ENCODE measurements around the gene ASCC3.

ASCC3 gene

DNA sequence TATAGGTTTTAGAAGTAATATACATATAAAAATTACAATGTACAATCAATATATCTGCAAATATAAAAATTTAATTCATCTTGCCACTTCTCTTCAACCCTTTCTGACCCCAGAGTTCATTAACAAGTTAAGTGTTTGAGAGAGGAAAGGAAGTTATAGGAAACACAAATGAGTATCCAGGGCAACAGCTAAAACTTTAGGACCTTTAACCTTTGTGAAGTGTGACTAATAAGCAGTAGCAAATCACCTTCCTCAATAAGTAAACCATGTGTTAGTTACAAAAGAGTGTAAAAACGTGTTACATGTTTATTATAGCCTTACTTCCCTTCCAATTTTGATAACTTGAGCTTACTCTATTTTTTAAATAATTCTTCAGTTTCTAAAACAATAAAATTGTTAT is 343.0 kb downstream of the ASCC3 start:
- no peak overlapping the region for H3K27ac ChIP-seq
- no peaks in the 10 kb centered on the region for H3K9me3 ChIP-seq
- H3K36me3 ChIP-seq, result no peaks in the 10 kb centered on the region
- H3K4me1 ChIP-seq (ENCODE audit: control insufficient read depth in 1 of 2, insufficient read depth in 1 of 2, low read depth in 1 of 2, low read length in 1 of 2), result no peaks in the 10 kb centered on the region
- H3K27me3 ChIP-seq, result no peaks in the 10 kb centered on the region
- H3K4me3 ChIP-seq (ENCODE audit: low read depth in 1 of 2, low read length in 1 of 2), result no peak overlapping the region
- TF ChIP-seq, protein P1, sequence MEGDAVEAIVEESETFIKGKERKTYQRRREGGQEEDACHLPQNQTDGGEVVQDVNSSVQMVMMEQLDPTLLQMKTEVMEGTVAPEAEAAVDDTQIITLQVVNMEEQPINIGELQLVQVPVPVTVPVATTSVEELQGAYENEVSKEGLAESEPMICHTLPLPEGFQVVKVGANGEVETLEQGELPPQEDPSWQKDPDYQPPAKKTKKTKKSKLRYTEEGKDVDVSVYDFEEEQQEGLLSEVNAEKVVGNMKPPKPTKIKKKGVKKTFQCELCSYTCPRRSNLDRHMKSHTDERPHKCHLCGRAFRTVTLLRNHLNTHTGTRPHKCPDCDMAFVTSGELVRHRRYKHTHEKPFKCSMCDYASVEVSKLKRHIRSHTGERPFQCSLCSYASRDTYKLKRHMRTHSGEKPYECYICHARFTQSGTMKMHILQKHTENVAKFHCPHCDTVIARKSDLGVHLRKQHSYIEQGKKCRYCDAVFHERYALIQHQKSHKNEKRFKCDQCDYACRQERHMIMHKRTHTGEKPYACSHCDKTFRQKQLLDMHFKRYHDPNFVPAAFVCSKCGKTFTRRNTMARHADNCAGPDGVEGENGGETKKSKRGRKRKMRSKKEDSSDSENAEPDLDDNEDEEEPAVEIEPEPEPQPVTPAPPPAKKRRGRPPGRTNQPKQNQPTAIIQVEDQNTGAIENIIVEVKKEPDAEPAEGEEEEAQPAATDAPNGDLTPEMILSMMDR (IDR thresholded peaks at IDR 0.05), result no peak

DNA sequence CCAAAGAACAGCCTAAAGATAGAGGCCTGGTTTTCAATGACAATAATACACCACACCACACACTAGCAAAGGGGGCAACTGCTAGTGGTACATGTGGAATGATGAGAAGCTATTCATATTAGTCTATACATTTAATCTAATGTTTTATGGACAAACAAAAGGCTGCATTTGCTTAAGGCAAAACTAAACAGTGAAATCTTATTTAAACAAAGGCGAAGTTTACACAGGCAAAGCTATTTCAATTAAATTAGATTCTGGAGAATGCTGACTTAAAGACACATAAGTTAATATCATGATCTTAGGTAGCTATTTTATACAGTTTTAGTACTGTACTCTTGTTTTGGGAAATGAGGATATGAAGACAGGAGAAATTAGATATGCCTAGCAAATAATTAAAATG is 362.5 kb downstream of the ASCC3 start:
- H3K4me1 ChIP-seq (ENCODE audit: control insufficient read depth in 1 of 2, insufficient read depth in 1 of 2, low read depth in 1 of 2, low read length in 1 of 2), result no peaks in the 10 kb centered on the region
- no peaks in the 10 kb centered on the region for H3K27me3 ChIP-seq
- H3K36me3 ChIP-seq, result no peaks in the 10 kb centered on the region
- no peak overlapping the region for H3K27ac ChIP-seq
- TF ChIP-seq, protein P1 (IDR thresholded peaks at IDR 0.05), result no peak
- H3K9me3 ChIP-seq, result no peaks in the 10 kb centered on the region
- H3K4me3 ChIP-seq (ENCODE audit: low read depth in 1 of 2, low read length in 1 of 2), result no peak overlapping the region

DNA sequence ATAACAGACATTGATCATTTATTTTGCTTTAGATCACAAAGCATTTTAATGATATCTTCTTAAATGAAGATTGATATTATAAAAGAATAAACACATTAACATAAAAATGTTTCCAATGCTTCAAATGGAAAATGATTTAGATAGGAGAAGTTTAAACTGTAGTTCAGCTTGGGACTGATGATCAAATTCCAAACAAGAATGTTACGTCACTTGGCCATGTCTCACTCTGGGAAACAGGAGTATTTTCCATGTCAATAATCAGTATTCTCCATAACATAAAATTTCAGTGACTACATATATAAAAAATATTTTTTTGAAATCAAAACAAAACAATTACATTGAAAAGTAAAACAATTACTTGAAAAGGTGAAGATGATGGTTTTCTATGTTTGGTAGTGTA is 363.5 kb downstream of the ASCC3 start:
- Histone ChIP-seq H3K27ac (no peak overlapping the region), H3K4me3 (ENCODE audit: low read depth in 1 of 2, low read length in 1 of 2) (no peak overlapping the region), H3K9me3 (no peaks in the 10 kb centered on the region), H3K4me1 (ENCODE audit: control insufficient read depth in 1 of 2, insufficient read depth in 1 of 2, low read depth in 1 of 2, low read length in 1 of 2) (no peaks in the 10 kb centered on the region), H3K36me3 (peaks cover under 1% of the 10 kb centered on the region), H3K27me3 (no peaks in the 10 kb centered on the region)
- TF ChIP-seq, protein P1 (IDR thresholded peaks at IDR 0.05), result no peak

DNA sequence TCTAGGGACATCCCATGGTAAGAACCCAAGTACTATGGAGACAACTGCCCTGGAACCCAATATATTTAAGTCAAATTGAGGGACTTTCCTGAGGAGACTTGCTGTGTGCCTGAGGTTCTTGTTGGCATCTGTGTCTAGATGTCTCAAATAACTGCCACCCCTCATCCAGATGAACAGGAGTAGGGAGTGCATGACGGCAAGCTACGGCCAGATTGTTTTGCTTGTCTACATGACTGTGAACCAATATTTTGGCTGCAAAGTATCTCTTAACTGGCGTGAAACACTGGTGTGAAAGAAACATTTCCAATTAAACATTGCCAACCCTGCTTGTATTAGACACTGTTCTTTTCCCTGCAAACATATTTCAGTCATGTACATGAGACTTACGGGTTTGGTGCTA is 364.0 kb downstream of the ASCC3 start:
- no peaks in the 10 kb centered on the region for H3K27me3 ChIP-seq
- H3K36me3 ChIP-seq, result peaks cover 5% of the 10 kb centered on the region
- no peaks in the 10 kb centered on the region for H3K4me1 ChIP-seq (ENCODE audit: control insufficient read depth in 1 of 2, insufficient read depth in 1 of 2, low read depth in 1 of 2, low read length in 1 of 2)
- H3K4me3 ChIP-seq (ENCODE audit: low read depth in 1 of 2, low read length in 1 of 2), result no peak overlapping the region
- H3K9me3 ChIP-seq, result no peaks in the 10 kb centered on the region
- TF ChIP-seq, protein P1 (IDR thresholded peaks at IDR 0.05), result no peak
- no peak overlapping the region for H3K27ac ChIP-seq

DNA sequence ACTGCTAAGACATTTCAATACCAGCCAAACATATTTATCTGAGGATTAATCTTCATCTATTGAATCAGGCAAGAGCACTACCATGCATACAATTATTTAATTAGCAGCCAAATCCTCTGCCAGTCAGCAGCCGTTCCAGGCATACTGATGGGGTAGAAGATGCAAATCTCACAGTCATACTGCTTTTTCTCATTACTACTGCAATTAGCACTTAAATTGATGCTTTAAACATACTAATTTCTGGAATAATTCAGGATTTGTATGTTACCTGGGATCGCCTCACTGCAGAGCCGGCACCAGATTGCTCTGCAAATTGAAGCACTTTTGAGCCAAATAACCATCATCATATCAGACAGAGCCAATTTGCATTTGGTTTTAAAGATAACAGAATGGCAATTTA is 366.5 kb downstream of the ASCC3 start:
- no peaks in the 10 kb centered on the region for H3K27me3 ChIP-seq
- no peaks in the 10 kb centered on the region for H3K4me1 ChIP-seq (ENCODE audit: control insufficient read depth in 1 of 2, insufficient read depth in 1 of 2, low read depth in 1 of 2, low read length in 1 of 2)
- no peak overlapping the region for H3K27ac ChIP-seq
- TF ChIP-seq, protein P1 (IDR thresholded peaks at IDR 0.05), result no peak
- H3K36me3 ChIP-seq, result peaks cover 11% of the 10 kb centered on the region
- H3K9me3 ChIP-seq, result no peaks in the 10 kb centered on the region
- no peak overlapping the region for H3K4me3 ChIP-seq (ENCODE audit: low read depth in 1 of 2, low read length in 1 of 2)
